Measurements from ENCODE around the gene CDH16.
A peak's percentile ranks its signal among the peaks of the same experiment; 100 is the strongest.

GRCh38 chr16:66924527-66925321, 6.0 kb upstream of the CDH16 start:
- TF ChIP-seq CTCF (IDR thresholded peaks at IDR 0.05) (peak in 4 of 6 experiments; percentile 39 to 77 (median 68)), POLR2A (IDR thresholded peaks at IDR 0.05) (no peak)
